Upper lobe of left lung (tissue), 6 donors: Measurements from ENCODE around the gene UTY. TPM values are rescaled to one million over a fixed set of nuclear protein-coding genes. Genes with fewer than 3 reads are reported as not detected.

Experiments
- ATAC-seq, 2 donors: fragments of 200-7000 bp; cut with Tn5 transposase; one replicate each; pipeline ENCODE4 v1.9.1; 2022; ENCODE audit warnings: mild to moderate bottlenecking in 2 of 2, moderate library complexity in 2 of 2; ENCODE audit not compliant: low FRiP score in 2 of 2
- DNase-seq, 2 donors: peaks; one replicate each; pipeline ENCODE4 v3.0.0-alpha.2; 2019 to 2020
- H3K27ac ChIP-seq, 4 donors: fragments of 200-600 bp; sonication (generic); one replicate each; pipeline ENCODE4 v1.5.1; 2016 to 2019
- H3K27me3 ChIP-seq, 4 donors: fragments of 200-600 bp; sonication (generic); one replicate each; pipeline ENCODE4 v1.5.1; 2017 to 2019
- H3K36me3 ChIP-seq, 4 donors: fragments of 200-600 bp; sonication (generic); one replicate each; pipeline ENCODE4 v1.5.1; 2016 to 2019
- H3K4me1 ChIP-seq, 4 donors: fragments of 200-600 bp; sonication (generic); one replicate each; pipeline ENCODE4 v1.5.1; 2018 to 2019
- H3K4me3 ChIP-seq, 4 donors: fragments of 200-600 bp; sonication (generic); one replicate each; pipeline ENCODE4 v1.5.1; 2017 to 2019; ENCODE audit warnings: mild to moderate bottlenecking in 2 of 4, moderate library complexity in 1 of 4
- H3K9me3 ChIP-seq, 4 donors: fragments of 200-600 bp; sonication (generic); one replicate each; pipeline ENCODE4 v1.5.1; 2018 to 2019
- CTCF ChIP-seq, 6 experiments: fragments of 450-650 bp in 4 of 6; fragments of 200-600 bp in 2 of 6; sonication (generic) in 2 of 6; IDR thresholded peaks; one replicate each; pipeline ENCODE4 v1.5.1; 2016 to 2019; ENCODE audit warnings: antibody characterized with exemption in 6 of 6
- EP300 ChIP-seq, 4 donors: sonication (generic); formaldehyde crosslinking; IDR thresholded peaks; one replicate each; pipeline ENCODE4 v1.5.1; 2017; ENCODE audit warnings: antibody characterized with exemption in 4 of 4, control low read depth in 2 of 4
- POLR2A ChIP-seq, 4 donors: fragments of 450-650 bp; IDR thresholded peaks; one replicate each; pipeline ENCODE4 v1.5.1; 2016 to 2017; ENCODE audit warnings: antibody characterized with exemption in 4 of 4, mild to moderate bottlenecking in 2 of 4
- POLR2AphosphoS5 ChIP-seq, 2 donors: sonication (generic); formaldehyde crosslinking; IDR thresholded peaks; one replicate each; pipeline ENCODE4 v1.5.1; 2017; ENCODE audit warnings: antibody characterized with exemption in 2 of 2
- WGBS, 2 donors: methylation state at CpG; one replicate each; pipeline ENCODE4 v1.1.5; 2017 to 2018; 5-methylcytosine and 5-hydroxymethylcytosine counted together
- total RNA-seq, 6 donors: library from RNA; depleted of rRNA in 4 of 6; stranded (reverse); fragments of >200 nt in 4 of 6; gene quantifications; one replicate each; pipeline versions ENCODE4 v1.1.0 to v1.2.1, GENCODE V29; 2016 to 2021
- donor health status: DM: no; HTN: no; CAD: no; lungs with moderate emphysema.
- donor health status: DM: no; HTN: yes; CAD: no; lungs with severe emphysema.

The UTY gene
- total RNA-seq, 6 donors from 2014 or later: 0.26 to 201 (median 35.1) TPM; not detected in 2

- no peak overlapping the region for H3K4me3 ChIP-seq
- WGBS, 2 donors: 73% methylated on average over 5 of the region's 5 CpGs; no CpG with 5 or more reads in 1 of the 2 donors
- H3K9me3 ChIP-seq: no peaks in the 10 kb centered on the region
- TF ChIP-seq POLR2AphosphoS5 (IDR thresholded peaks at IDR 0.05) (no peak), POLR2A (IDR thresholded peaks at IDR 0.05) (no peak), EP300 (IDR thresholded peaks at IDR 0.05) (no peak), CTCF (IDR thresholded peaks at IDR 0.05) (no peak)
- H3K27ac ChIP-seq: no peak overlapping the region
- ATAC-seq (no peak), DNase-seq (no peak)
- H3K36me3 ChIP-seq: peaks cover 0 to 3% (median 0%) of the 10 kb centered on the region in 4 donors
- no peaks in the 10 kb centered on the region for H3K4me1 ChIP-seq
- H3K27me3 ChIP-seq: no peaks in the 10 kb centered on the region
Measured at GRCh38 chrY:13337934-13338333, 141.9 kb downstream of the UTY start.

- no peak for DNase-seq
- 91% methylated on average over 5 of the region's 5 CpGs; no CpG with 5 or more reads in 1 of the 2 donors for WGBS, 2 donors
Measured at GRCh38 chrY:13333791-13334190, 146.0 kb downstream of the UTY start.

GRCh38 chrY:13330651-13331050, 149.2 kb downstream of the UTY start:
- TF ChIP-seq POLR2AphosphoS5 (IDR thresholded peaks at IDR 0.05) (no peak), POLR2A (IDR thresholded peaks at IDR 0.05) (no peak), EP300 (IDR thresholded peaks at IDR 0.05) (no peak), CTCF (IDR thresholded peaks at IDR 0.05) (no peak)
- DNase-seq: no peak
- Histone ChIP-seq H3K4me3 (no peak overlapping the region), H3K36me3 (peaks cover 0 to 3% (median 0%) of the 10 kb centered on the region in 4 donors), H3K27ac (no peak overlapping the region), H3K9me3 (no peaks in the 10 kb centered on the region), H3K27me3 (no peaks in the 10 kb centered on the region), H3K4me1 (peaks cover 0 to 4% (median 0%) of the 10 kb centered on the region in 4 donors)
- WGBS, 2 donors: no CpG with 5 or more reads among the region's 2 CpGs
- no peak for ATAC-seq

More at GRCh38 chrY:13333791-13334190, 146.0 kb downstream of the UTY start:
- Histone ChIP-seq H3K36me3 (peaks cover 0 to 3% (median 0%) of the 10 kb centered on the region in 4 donors), H3K4me1 (peaks cover 0 to 4% (median 0%) of the 10 kb centered on the region in 4 donors), H3K27ac (no peak overlapping the region), H3K4me3 (no peak overlapping the region), H3K9me3 (no peaks in the 10 kb centered on the region), H3K27me3 (no peaks in the 10 kb centered on the region)
- TF ChIP-seq POLR2AphosphoS5 (IDR thresholded peaks at IDR 0.05): no peak
- ATAC-seq: no peak

DNA sequence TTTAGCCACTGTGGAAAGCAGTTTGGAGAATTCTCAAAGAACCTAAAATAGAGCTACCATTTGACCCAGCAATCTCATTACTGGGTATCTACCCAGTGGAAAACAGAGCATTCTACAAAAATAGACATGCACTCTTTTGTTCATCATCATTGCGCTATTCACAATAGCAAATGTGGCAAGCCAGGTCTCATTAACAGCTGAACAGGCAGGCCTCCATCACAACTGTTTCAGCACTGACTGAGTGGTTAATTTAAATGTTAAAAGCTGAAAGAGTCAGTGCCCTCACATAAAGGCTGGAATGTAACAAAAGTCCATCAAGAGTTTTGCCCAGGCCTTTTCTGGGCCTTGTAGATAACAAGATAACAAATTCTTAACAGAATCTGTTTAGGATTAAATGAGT, 166.9 kb downstream of the UTY start:
- Histone ChIP-seq H3K4me1 (no peaks in the 10 kb centered on the region), H3K9me3 (no peaks in the 10 kb centered on the region), H3K27ac (no peak overlapping the region), H3K36me3 (no peaks in the 10 kb centered on the region), H3K27me3 (no peaks in the 10 kb centered on the region), H3K4me3 (no peak overlapping the region)
- TF ChIP-seq POLR2A (IDR thresholded peaks at IDR 0.05) (no peak), CTCF (IDR thresholded peaks at IDR 0.05) (no peak)
- 100% methylated on average over 1 of the region's 1 CpG; no CpG with 5 or more reads in 1 of the 2 donors for WGBS, 2 donors
- ATAC-seq (no peak), DNase-seq (no peak)

GRCh38 chrY:13307959-13308358, 171.9 kb downstream of the UTY start:
- 89% methylated on average over 2 of the region's 2 CpGs; no CpG with 5 or more reads in 1 of the 2 donors for WGBS, 2 donors
- no peaks in the 10 kb centered on the region for H3K27me3 ChIP-seq
- no peaks in the 10 kb centered on the region for H3K36me3 ChIP-seq
- H3K27ac ChIP-seq: no peak overlapping the region
- H3K9me3 ChIP-seq: no peaks in the 10 kb centered on the region
- no peak for ATAC-seq
- no peak for DNase-seq
- TF ChIP-seq POLR2AphosphoS5 (IDR thresholded peaks at IDR 0.05) (no peak), EP300 (IDR thresholded peaks at IDR 0.05) (no peak)
- no peaks in the 10 kb centered on the region for H3K4me1 ChIP-seq
- no peak overlapping the region for H3K4me3 ChIP-seq

DNA sequence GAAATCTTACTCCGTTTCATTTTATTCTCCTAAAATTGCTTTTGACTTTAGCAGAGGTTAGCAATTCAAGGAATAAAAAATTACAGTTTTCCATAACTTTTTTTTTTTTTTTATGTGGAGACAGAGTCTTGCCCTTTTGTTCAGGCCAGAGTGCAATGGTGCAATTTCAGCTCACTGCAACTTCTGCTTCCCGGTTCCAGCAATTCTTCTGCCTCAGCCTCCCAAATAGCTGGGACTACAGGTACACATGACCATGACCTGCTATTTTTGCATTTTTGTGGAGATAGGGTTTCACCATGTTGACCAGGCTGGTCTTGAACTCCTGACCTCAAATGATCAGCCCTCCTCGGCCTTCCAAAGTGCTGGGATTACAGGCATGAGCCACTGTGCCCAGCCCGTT, 179.0 kb downstream of the UTY start:
- H3K36me3 ChIP-seq: peaks cover 0 to 5% (median 0%) of the 10 kb centered on the region in 4 donors
- no peak for TF ChIP-seq EP300 (IDR thresholded peaks at IDR 0.05)
- no peak for TF ChIP-seq POLR2A (IDR thresholded peaks at IDR 0.05)
- no peaks in the 10 kb centered on the region for H3K4me1 ChIP-seq
- no peaks in the 10 kb centered on the region for H3K9me3 ChIP-seq
- DNase-seq (no peak), ATAC-seq (no peak)
- H3K27me3 ChIP-seq: no peaks in the 10 kb centered on the region
- no peak overlapping the region for H3K27ac ChIP-seq
- 73% methylated on average over 4 of the region's 4 CpGs; no CpG with 5 or more reads in 1 of the 2 donors for WGBS, 2 donors
- no peak overlapping the region for H3K4me3 ChIP-seq
